ENCODE results near the gene CD70. TPM values are rescaled to one million over a fixed set of nuclear protein-coding genes. Genes with fewer than 3 reads are reported as not detected.
A peak's percentile ranks its signal among the peaks of the same experiment; 100 is the strongest.

The CD70 gene
- total and polyA plus RNA-seq, 10 donors, result 0.69 to 7.3 (median 3.4) TPM

GRCh38 chr19:6573350-6573749, 17.6 kb downstream of the CD70 start:
- no peaks in the 10 kb centered on the region for H3K36me3 ChIP-seq
- peaks cover 0 to 49% (median 0%) of the 10 kb centered on the region in 7 donors for H3K27me3 ChIP-seq (replicated peaks in 1 of 7)
- H3K4me1 ChIP-seq, result peaks cover 0 to 23% (median 12%) of the 10 kb centered on the region in 6 donors
- H3K27ac ChIP-seq, result no peak overlapping the region
- TF ChIP-seq POLR2AphosphoS5 (IDR thresholded peaks at IDR 0.05), result no peak
- TF ChIP-seq CTCF (IDR thresholded peaks at IDR 0.05 in 8 of 11, conservative IDR thresholded peaks at IDR 0.05 in 3 of 11), result no peak
- TF ChIP-seq POLR2A (IDR thresholded peaks at IDR 0.05), result no peak
- H3K9me3 ChIP-seq, result peaks cover 0 to 10% (median 0%) of the 10 kb centered on the region in 8 donors
- intact Hi-C loops (cut with DNase I; ENCODE audit: low total_unique reads), result no loop called here
- WGBS, 5 donors, result 76 to 100% (median 84%) methylated on average over 1 of the region's 1 CpG
- H3K4me3 ChIP-seq, result no peak overlapping the region
- DNase-seq, result no peak

GRCh38 chr19:6572217-6572616, 18.7 kb downstream of the CD70 start:
- intact Hi-C loops (cut with DNase I; ENCODE audit: low total_unique reads), result no loop called here
- peaks cover 0 to 49% (median 0%) of the 10 kb centered on the region in 7 donors for H3K27me3 ChIP-seq (replicated peaks in 1 of 7)
- peaks cover 0 to 12% (median 3%) of the 10 kb centered on the region in 6 donors for H3K4me1 ChIP-seq
- H3K4me3 ChIP-seq, result no peak overlapping the region
- 37 to 56% (median 48%) methylated on average over 4 of the region's 4 CpGs for WGBS, 5 donors
- no peak overlapping the region for H3K27ac ChIP-seq
- H3K9me3 ChIP-seq, result peaks cover 0 to 10% (median 0%) of the 10 kb centered on the region in 8 donors
- no peak for TF ChIP-seq CTCF (IDR thresholded peaks at IDR 0.05 in 8 of 11, conservative IDR thresholded peaks at IDR 0.05 in 3 of 11)
- TF ChIP-seq POLR2AphosphoS5 (IDR thresholded peaks at IDR 0.05), result no peak
- no peak for TF ChIP-seq POLR2A (IDR thresholded peaks at IDR 0.05)
- H3K36me3 ChIP-seq, result no peaks in the 10 kb centered on the region
- DNase-seq, result peak; percentile 77

GRCh38 chr19:6571167-6571566, 19.8 kb downstream of the CD70 start:
- Histone ChIP-seq H3K9me3 (peaks cover 0 to 15% (median 0%) of the 10 kb centered on the region in 8 donors), H3K36me3 (no peaks in the 10 kb centered on the region), H3K27me3 (replicated peaks in 1 of 7) (peaks cover 0 to 49% (median 0%) of the 10 kb centered on the region in 7 donors), H3K4me3 (no peak overlapping the region), H3K27ac (no peak overlapping the region), H3K4me1 (peaks cover 0 to 1% (median 0%) of the 10 kb centered on the region in 6 donors)
- no peak for TF ChIP-seq CTCF (IDR thresholded peaks at IDR 0.05 in 8 of 11, conservative IDR thresholded peaks at IDR 0.05 in 3 of 11)
- TF ChIP-seq POLR2AphosphoS5 (IDR thresholded peaks at IDR 0.05), result no peak
- TF ChIP-seq POLR2A (IDR thresholded peaks at IDR 0.05), result no peak
- intact Hi-C loops (cut with DNase I; ENCODE audit: low total_unique reads), result no loop called here
- no peak for DNase-seq

- Histone ChIP-seq H3K9me3 (peaks cover 0 to 15% (median 0%) of the 10 kb centered on the region in 8 donors), H3K4me3 (no peak overlapping the region), H3K36me3 (no peaks in the 10 kb centered on the region), H3K4me1 (no peaks in the 10 kb centered on the region), H3K27ac (no peak overlapping the region), H3K27me3 (replicated peaks in 1 of 7) (peaks cover 0 to 49% (median 0%) of the 10 kb centered on the region in 7 donors)
- DNase-seq, result no peak
- TF ChIP-seq POLR2A (IDR thresholded peaks at IDR 0.05), result no peak
- TF ChIP-seq CTCF (IDR thresholded peaks at IDR 0.05 in 8 of 11, conservative IDR thresholded peaks at IDR 0.05 in 3 of 11), result no peak
- no peak for TF ChIP-seq POLR2AphosphoS5 (IDR thresholded peaks at IDR 0.05)
- intact Hi-C loops (cut with DNase I; ENCODE audit: low total_unique reads), result no loop called here
- 58 to 94% (median 66%) methylated on average over 3 of the region's 3 CpGs for whole genome bisulfite sequencing, 5 donors
Measured at GRCh38 chr19:6570764-6571163, 20.2 kb downstream of the CD70 start.
